HG02642 (cell line): ENCODE data around the gene FOXI3.

Experiments used
- ATAC-seq: cut with Tn5 transposase; IDR thresholded peaks from one replicate; pipeline ENCODE4 v1.9.1; 2021; ENCODE audit warnings: mild to moderate bottlenecking; ENCODE audit not compliant: unreplicated experiment, poor library complexity

FOXI3 gene

GRCh38 chr2:88452565-88452905 lies at the start of gene FOXI3:
TSS of gene FOXI3 (minus strand) at chr2:88452693. CDS start at chr2:88452535, 158 bp downstream.
- ATAC-seq: no peak

GRCh38 chr2:88500691-88501090 lies 48.2 kb upstream of the FOXI3 start:
- no peak for ATAC-seq

GRCh38 chr2:88499204-88499603 lies 46.7 kb upstream of the FOXI3 start:
- no peak for ATAC-seq

DNA sequence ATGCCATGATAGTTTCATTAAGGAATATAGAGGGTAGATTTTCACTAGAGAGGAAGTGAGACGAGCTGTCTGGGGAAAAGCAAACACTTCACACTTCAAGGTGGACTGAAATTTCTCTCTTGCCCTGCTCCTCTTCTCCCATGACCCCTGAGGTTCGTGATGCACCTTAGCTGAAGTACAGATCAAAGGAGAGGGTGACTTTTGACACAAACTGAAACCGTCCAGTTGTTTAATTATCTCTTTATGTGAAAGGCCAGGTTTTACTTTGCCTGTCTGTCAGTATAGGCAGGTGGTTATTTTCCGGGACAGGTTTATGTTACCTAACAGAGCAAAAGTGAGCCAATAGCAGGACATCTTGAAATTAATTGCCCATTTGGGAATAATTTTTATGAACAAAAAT lies 41.0 kb upstream of the FOXI3 start:
- ATAC-seq: no peak

DNA sequence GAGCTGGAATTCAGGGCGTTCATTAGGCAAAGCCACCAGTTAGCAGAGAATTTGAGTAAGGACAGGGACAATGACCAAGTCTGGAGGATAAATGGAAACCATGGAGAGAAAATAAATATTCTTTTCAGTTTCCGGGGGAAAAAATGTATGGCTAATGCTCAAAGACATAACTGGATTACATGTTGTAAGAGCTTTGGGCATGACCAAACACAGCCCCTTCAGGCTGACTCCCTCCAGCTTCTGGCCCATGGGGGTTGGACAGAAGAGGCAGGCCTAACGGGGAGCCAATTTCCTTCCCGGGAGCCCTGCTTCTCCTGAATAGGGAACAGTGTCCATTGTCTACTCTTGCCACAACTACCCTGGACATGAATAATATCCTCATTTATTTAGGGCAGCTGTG lies 39.5 kb upstream of the FOXI3 start:
- no peak for ATAC-seq

DNA sequence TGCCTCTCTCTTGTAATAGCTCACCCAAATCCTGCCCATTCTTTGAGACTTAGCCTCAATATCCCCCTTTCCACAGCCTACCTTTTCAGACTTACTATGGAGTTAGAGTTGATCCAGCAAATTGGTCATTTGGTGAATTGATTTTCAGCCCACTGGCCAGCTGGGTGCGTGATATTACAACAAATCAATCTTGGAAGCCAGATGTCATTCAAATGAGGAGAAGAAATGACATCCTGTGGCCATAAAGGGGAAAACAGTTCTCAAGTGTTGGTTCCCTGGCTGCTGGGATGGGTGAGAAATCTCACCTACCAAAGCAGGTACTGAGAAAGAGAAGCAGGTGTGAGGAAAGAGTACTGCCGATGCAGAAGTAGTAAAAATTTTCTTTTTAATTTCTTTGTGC lies 36.7 kb upstream of the FOXI3 start:
- no peak for ATAC-seq

GRCh38 chr2:88483200-88483599 lies 30.7 kb upstream of the FOXI3 start:
- ATAC-seq: no peak

GRCh38 chr2:88481691-88482336 lies 29.3 kb upstream of the FOXI3 start:
- no peak for ATAC-seq

- no peak for ATAC-seq
Measured at GRCh38 chr2:88472811-88473210, 20.3 kb upstream of the FOXI3 start.

DNA sequence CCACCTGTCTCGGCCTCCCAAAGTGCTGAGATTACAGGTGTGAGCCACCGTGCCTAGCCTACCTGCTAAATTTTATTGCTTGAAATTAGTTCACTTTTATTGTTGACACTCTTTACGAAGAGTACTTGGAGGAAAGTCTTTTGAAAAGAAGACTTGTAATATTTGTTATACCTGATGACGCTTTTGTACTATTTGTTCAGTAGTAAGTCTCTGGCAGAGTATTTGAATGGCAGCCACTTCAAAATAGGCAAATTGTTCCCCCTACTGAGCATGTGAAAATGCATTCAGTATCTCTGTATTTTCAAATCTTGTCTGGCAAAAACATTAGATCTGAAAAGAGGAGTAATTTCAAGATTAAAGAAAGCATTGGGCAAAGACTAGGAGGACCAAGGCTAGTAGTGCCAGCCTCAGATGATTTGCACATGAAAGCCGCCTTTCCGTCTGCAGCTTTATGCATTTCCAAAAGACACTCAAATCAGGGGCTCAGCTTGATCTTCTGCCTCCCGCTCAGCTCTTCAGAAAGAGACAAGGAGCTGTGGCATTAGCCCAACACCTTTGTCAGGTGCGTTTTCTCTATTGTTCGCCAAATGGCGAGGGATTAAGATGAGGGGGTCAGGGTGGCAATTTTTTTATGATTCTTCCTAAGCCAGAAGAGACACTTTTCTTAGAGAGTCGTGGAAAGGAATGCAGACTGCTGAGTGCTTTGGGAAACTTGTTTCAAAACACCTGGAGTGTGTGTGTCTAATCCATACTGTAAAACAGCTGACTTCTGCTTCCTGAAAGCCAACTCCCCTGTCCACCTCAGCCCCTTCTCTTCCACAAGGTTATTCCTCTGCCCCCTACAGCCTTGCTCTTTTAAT lies 18.8 kb upstream of the FOXI3 start:
- no peak for ATAC-seq

- ATAC-seq: no peak
Measured at GRCh38 chr2:88469202-88470114, 17.0 kb upstream of the FOXI3 start.

GRCh38 chr2:88464153-88464552 lies 11.7 kb upstream of the FOXI3 start:
- no peak for ATAC-seq

GRCh38 chr2:88458633-88459032 lies 6.1 kb upstream of the FOXI3 start:
- no peak for ATAC-seq

GRCh38 chr2:88452980-88453582 lies 588 bp upstream of the FOXI3 start:
- ATAC-seq: no peak

GRCh38 chr2:88451811-88452564 lies 505 bp downstream of the FOXI3 start:
- no peak for ATAC-seq

DNA sequence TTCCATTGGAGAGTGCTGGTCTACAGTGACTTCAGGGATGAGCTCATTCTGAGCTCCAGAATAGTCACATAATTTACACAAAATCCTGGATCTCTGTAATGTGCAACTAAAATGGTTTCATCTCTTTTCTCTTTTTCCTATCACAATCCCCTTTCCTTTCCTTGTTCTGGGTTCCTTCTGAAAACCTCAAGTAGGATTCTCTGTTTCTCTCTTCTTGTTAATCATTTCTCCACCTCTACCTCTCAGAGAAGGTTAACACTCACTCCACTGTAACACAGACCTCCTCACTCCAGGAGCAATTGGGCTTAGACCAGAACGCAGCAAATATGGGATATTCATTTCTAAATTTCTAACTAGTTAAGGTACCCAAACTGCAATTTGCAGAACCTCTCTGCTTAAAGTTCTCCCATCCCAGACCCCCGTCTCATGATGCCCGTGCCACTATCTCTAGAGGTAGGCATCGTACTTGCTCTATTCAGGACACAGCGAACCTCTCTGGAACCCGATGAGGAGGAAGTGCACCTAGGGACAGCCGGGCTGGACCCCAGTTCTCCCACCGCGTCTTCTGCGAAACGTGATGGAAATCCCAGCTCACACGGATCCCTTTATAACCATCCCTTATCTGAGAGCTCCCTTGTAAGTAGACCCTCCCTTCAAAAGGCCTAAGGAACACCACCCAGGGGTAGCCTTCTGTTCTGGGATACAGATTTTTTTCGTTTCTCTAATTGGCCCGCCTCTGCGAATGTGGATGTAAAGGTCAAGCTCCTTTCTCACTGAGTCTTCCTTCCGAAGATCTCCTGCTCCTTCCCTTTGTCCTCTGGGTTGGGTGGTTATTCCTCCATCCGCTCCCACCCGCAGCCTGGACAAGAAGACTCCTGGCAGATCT lies 1.3 kb downstream of the FOXI3 start:
- no peak for ATAC-seq

DNA sequence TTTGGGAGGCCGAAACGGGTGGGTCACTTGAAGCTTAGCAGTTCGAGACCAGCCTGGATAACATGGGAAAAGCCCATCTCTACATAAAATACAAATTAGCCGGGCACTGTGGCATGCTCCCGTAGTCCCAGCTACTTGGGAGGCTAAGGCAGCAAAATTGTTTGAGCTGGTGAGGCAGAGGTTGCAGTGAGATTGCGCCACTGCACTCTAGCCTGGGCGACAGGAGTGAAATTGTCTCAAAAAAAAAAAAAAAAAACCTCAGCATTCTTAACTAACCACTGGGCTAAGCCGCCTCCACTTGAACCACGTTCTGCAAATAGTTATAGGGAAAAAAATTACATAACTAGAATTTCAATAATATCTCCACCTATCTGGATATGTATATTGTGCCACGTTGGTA lies 2.3 kb downstream of the FOXI3 start:
- ATAC-seq: no peak

DNA sequence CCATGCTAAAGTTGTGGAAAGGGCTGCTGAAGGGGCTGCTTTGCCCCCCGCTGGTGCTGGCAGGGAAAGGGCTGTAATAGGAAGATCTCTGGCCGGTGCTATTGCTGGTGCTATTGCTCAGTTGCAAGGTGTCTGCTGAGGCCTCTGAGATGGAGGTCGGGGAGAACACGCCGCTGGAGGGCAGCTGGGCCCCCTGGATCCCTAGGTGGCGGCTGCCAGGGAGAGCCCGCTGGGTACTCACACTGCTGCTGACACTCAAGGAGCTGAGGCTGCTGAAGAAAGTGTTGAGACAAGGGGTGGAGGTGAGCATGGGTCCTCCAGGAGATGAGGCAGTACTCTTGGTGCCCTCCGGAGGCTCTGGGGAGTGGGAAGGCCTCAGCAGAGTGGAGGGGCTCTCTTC lies 4.2 kb downstream of the FOXI3 start:
- no peak for ATAC-seq
